Measurements from ENCODE around the gene MDN1.
"Not testable (repeated sequence)": the region's sequence is repeated elsewhere in the genome, so short reads cannot be mapped to it uniquely, and the experiment has no call there.

Gene MDN1

DNA sequence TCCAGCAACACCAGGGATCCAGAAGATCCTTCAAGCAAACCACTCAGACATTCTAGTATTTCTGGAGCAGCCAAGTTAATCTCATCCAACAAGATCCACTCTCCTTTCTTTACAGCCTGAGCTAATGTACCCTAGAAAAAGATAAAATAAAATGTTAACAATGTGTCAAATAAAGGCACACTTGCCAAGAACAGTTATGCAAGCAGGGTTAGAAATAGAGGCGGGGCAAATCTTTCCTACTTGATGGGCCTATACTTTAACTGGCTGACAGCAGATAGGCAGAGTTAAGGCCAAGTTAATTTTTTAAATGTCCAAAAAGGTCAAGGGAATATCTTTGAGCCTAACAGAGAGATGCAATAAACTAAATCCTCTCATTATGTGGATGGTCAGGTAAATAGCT lies 60.8 kb downstream of the MDN1 start:
- no peak for DNase-seq

GRCh38 chr6:89750338-89750737 lies 69.3 kb downstream of the MDN1 start:
- no peak for DNase-seq

DNA sequence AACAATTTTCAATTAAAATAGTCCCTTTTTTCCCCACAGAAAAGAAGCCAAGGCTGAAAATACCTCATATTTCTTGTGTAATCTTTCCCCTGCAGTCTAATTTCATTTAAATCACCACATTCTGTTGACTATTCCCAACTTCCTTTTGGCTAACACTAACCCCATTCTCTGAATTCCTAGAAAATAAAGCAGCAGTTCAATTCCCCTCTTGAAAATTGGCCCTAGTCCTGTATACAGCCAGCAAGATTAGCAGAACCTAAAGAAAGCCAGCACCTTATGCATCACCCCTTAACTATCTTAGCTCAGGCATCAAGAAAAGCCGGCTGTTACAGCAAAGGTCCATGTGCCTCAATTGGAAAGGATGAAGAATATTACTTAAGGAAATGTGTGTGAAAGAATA lies 69.7 kb downstream of the MDN1 start:
- DNase-seq: no peak

DNA sequence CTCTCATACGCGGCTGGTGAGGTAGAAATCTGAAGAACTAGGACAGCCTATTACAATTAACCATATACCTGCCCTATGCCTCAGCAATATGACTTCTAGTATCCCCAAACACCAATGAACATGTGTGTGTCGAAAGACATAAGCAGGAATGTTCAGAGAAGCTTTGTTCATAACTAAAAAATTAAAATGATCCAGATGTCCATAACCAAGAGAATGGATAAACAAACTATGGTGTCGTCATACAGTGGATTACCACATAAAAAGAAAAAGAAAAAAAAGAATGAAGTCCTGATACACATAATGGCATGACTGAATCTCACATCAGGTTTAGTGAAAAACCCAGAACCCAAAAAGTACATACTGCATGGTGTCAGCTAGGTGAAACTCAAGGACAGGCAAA lies 73.9 kb downstream of the MDN1 start:
- DNase-seq: no peak

DNA sequence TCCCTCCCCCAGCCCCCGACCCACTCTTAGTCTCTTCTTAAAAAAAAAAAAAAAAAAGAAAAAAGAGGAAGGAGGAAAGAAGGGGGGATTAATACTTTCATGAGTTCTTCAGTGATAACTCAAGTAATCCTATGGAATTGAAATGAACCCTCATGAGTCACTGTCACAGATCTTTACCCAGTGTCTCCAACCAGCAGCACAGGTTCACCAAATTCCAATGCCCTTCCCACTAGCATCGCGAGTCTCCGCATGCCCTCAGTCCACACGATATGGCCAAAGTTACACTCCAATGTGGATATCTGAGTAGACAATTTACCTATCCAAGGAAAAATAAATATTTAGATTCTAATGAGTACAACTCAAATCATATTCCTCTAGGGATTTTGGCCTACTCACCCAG lies 74.5 kb downstream of the MDN1 start:
- no peak for DNase-seq

GRCh38 chr6:89736893-89737292 lies 82.7 kb downstream of the MDN1 start:
- DNase-seq: no peak

- DNase-seq: no peak
These were observed 85.1 kb downstream of the MDN1 start for GRCh38 chr6:89734526-89734925.

DNA sequence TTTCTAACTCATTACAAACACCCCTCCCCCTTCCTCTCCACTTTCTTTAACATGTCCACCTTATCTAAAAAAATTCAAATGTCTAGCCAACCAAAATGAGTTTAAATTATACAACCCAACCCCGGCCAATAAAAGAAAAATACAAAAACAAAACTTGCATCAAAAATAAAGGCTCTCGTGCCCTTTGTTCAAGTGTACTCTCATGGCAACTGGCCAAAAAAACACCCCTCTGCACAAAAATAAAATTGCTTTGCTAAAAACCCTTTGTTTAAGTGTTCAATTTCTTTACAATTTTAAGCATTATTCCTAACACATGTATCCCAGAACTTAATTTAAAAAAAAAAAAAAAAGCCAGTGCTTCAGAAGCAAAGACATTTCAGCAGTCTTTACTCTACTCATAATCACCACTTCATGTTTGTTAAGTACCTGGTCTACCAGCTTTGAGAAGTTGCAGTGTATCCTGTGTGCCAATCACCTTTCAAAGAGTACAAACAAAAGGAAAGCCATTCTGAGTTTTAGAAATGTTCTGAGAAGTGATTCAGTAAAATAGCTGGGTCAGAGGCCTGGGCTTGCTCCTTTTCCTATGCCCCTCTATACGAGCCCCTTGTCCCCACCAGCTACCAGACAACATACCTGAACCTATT lies 87.5 kb downstream of the MDN1 start:
- no peak for DNase-seq

DNA sequence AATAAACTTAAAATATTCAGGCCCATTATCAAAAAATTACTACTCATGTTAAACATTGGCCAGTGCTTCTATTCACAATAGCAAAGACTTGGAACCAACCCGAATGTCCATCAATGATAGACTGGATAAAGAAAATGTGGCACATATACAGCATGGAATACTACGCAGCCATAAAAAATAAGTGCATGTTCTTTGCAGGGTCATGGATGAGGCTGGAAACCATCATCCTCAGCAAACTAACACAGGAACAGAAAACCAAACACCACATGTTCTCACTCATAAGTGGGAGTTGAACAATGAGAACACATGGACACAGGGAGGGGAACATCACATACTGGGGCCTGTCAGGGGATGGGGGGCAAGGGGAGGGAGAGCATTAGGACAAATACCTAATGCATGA lies 88.3 kb downstream of the MDN1 start:
- DNase-seq: not testable (repeated sequence)

DNA sequence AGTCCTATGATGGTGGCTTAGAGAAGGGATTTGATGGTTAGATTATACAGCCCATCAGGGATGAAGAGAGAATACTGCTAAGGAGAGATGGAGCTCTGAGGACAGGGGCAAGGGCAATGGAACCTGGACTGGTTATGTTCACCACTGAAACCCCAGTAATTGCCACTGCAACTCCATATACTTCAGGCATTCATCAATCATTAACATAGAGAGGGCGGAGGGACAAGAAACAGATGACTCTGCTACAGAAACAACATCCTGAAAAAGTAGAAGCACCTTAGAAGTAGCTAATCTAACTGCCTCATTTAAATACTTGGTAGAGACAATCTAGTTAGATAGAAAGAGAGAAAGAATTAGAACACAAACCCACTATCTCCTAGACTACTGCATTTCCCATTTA lies 89.8 kb downstream of the MDN1 start:
- DNase-seq: no peak

GRCh38 chr6:89727501-89727900 lies 92.1 kb downstream of the MDN1 start:
- no peak for DNase-seq

- DNase-seq: no peak
These were observed 94.6 kb downstream of the MDN1 start for GRCh38 chr6:89724981-89725380.

GRCh38 chr6:89723046-89723445 lies 96.5 kb downstream of the MDN1 start:
- DNase-seq: no peak

DNA sequence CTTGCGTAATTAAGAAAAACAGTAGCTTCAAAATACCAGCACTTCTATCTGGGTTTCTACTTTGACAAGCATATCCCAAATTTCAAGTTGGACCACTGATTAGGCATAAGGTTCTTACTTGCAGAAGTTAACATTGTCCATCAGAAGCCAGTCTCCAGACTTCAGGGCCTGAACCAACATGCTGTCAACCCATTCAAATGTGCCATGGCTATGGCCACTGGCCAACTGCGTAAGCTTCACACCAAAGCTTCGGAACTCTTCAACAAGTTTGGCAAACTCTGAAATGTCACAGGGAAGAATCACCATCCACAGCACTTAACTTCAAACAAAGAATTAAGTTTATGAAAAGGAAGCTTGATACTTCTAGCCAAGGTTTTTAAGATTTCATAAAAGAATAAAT lies 103.1 kb downstream of the MDN1 start:
- no peak for DNase-seq

GRCh38 chr6:89711801-89712200 lies 107.8 kb downstream of the MDN1 start:
- DNase-seq: no peak

- DNase-seq: no peak
These were observed 111.3 kb downstream of the MDN1 start for GRCh38 chr6:89708316-89708715.

- no peak for DNase-seq
These were observed 111.8 kb downstream of the MDN1 start for GRCh38 chr6:89707766-89708165.

GRCh38 chr6:89706121-89706520 lies 113.5 kb downstream of the MDN1 start:
- no peak for DNase-seq

GRCh38 chr6:89703292-89703691 lies 116.3 kb downstream of the MDN1 start:
- DNase-seq: no peak

DNA sequence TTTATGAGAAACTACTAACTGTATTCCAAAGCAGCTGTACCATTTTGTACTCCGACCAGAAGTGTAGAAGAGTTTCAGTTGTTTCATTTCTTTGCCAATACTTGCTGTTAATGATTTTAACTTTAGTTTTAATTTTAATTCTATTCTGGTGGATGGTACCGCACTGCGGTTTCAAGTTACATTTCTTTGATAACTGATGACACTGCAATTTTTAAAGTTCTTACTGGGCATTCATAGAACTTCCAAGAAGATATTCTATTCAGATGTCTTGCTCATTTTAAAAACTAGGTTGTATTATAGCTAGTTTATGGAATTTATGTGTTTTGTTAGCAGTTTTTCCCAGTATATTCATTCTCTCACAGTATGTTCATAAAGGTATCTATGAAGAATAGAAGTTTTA lies 117.2 kb downstream of the MDN1 start:
- DNase-seq: no peak

DNA sequence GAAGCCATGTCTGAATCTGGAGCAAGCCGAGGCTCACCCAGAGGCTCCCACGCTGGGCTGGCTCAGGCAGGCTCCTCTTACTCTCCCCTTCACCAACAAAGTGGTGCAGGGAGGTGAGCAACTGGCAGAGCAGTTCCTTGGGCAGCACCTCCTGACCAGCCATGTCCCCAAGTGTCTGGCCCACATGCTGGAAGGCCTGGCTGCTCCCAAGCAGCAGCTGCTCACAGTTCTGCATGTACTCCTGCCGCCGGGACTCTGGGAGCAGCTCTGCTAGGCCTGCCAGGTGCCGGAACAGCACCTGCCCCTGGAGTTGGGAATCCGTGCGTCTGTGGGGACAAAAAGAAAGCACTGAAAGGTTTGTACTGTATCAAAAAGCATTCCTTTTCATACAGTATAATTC lies 123.9 kb downstream of the MDN1 start:
- no peak for DNase-seq

DNA sequence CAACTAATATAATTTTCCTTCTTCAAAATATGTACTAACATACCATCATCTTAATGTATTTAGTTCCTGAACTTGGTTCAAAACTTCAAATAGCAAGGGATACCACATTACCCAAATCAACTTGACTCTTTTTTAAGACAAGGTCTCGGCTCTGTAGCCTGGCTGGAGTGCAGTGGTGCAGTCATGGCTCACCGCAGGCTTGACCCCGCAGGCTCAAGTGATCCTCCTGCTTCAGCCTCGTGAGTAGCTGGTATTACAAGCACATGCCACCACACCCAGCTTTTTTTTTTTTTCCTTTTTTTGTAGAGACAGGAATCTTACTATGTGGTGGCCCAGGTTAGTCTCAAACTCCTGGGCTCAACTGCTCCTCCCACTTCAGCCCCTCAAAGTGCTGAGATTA lies 125.2 kb downstream of the MDN1 start:
- DNase-seq: no peak

DNA sequence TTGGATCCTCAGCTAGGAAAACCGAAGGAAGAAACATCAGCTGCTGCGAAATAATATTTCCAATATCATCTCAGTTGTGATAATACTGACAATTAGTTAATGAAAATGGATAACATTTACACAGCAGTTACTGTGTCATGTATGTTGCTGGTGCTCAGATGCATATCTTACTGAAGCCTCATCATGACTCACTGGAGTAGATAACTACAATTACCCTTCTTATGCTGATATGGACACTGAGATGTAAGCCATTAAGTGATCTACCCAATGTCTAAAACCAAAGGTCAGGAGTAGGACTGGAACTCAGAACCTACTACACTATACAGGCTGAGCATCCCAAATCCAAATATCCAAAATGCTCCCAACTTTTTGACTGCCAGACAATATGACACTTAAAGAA lies 126.4 kb downstream of the MDN1 start:
- DNase-seq: no peak

DNA sequence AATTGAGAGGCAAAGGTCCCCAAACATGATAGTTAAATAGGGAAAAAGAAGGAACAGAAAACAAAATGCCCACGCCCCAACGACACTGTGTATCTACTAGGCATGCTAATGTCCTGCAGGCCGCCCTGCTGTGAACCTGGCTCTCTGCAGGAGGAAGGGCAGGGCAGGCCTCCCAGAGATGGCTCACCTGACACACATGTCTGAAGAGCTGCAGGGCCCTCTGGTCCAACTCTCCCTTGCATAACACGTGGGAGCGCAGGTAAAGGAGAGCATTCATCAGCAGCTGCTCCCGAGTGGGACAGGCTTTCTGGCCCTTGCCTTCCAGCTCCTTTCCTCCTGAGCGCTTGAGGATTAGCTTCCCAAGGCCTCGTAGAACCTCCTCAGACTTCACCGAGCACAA lies 127.3 kb downstream of the MDN1 start:
- no peak for DNase-seq

DNA sequence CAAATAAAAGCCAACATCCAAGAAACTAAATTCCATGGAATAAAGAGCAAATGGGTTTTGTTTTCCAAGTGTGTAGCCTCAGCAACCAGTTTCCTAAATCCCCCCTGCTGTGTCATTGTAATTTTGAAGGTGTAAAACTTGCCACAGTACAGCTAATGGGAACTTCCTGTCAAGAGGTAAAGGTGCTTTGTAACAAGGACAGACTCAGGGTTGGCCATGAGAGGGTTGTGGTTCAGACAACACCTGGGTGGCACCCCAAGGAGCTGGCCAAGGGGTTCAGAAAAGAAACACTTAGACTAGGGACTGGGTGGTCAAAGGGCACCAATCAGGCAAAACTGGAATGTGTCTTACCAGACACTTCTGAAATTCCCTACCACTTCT lies 128.7 kb downstream of the MDN1 start:
- DNase-seq: no peak

DNA sequence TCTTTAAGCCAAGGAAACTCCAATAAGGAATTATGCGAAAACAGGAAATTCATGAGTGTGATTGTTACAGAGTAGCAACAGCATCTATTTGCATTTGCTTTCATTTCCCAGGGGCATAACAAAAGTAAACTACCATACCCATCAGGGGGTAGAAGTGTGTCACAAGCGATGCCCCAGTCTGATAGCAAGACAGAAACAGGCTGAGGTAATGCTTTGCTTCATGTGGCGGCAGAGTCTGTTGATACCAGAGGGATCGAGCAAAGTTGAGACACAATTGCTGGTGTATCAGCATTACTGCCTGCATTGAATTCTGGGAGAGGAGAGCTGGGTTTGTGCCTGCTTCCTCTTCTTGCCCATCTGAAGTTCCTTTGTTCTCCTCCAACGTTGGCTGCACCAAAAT lies 129.9 kb downstream of the MDN1 start:
- no peak for DNase-seq
